ENCODE results near the gene CPN2.

- TF ChIP-seq CTCF (IDR thresholded peaks at IDR 0.05; ENCODE audit: insufficient read depth, low read length, poor library complexity, severe bottlenecking), result no peak
- TF ChIP-seq EZH2phosphoT487 (conservative IDR thresholded peaks at IDR 0.05; ENCODE audit: low read length), result no peak
Observed at GRCh38 chr3:194339356-194339755, 11.8 kb downstream of the CPN2 start.
